ENCODE data around the gene POC1A. TPM values are rescaled to one million over a fixed set of nuclear protein-coding genes. Genes with fewer than 3 reads are reported as not detected.

Gene POC1A
- total and polyA plus RNA-seq, 7 donors: 0.66 to 15.8 (median 1.7) TPM

GRCh38 chr3:52176180-52176752 is 22.0 kb upstream of the POC1A start:
- H3K27me3 ChIP-seq: no peaks in the 10 kb centered on the region
- DNase-seq: peak; percentile 46
- WGBS, 2 donors: 84 to 88% methylated on average over 8 of the region's 8 CpGs
- H3K4me3 ChIP-seq: no peak overlapping the region
- intact Hi-C loops (cut with DNase I): no loop called here
- no peaks in the 10 kb centered on the region for H3K36me3 ChIP-seq
- no peaks in the 10 kb centered on the region for H3K9me3 ChIP-seq
- no peaks in the 10 kb centered on the region for H3K4me1 ChIP-seq
- no peak overlapping the region for H3K27ac ChIP-seq
- TF ChIP-seq CTCF (IDR thresholded peaks at IDR 0.05) (no peak), POLR2AphosphoS5 (IDR thresholded peaks at IDR 0.05) (no peak), POLR2A (IDR thresholded peaks at IDR 0.05) (no peak), EP300 (IDR thresholded peaks at IDR 0.05) (no peak)

- no peak for TF ChIP-seq POLR2AphosphoS5 (IDR thresholded peaks at IDR 0.05)
- no peak for TF ChIP-seq POLR2A (IDR thresholded peaks at IDR 0.05)
- TF ChIP-seq CTCF (IDR thresholded peaks at IDR 0.05): no peak
- no peak for TF ChIP-seq EP300 (IDR thresholded peaks at IDR 0.05)
- Histone ChIP-seq H3K36me3 (no peaks in the 10 kb centered on the region), H3K4me1 (no peaks in the 10 kb centered on the region), H3K9me3 (no peaks in the 10 kb centered on the region), H3K4me3 (no peak overlapping the region), H3K27me3 (no peaks in the 10 kb centered on the region), H3K27ac (no peak overlapping the region)
- 92 to 93% methylated on average over 14 of the region's 14 CpGs for WGBS, 2 donors
- peak; percentile 50 for DNase-seq
- intact Hi-C loops (cut with DNase I): no loop called here
Observed at GRCh38 chr3:52175416-52176179, 21.4 kb upstream of the POC1A start.

GRCh38 chr3:52174896-52175295 is 20.7 kb upstream of the POC1A start:
- Histone ChIP-seq H3K9me3 (no peaks in the 10 kb centered on the region), H3K27ac (no peak overlapping the region), H3K36me3 (no peaks in the 10 kb centered on the region), H3K4me3 (no peak overlapping the region), H3K4me1 (no peaks in the 10 kb centered on the region), H3K27me3 (no peaks in the 10 kb centered on the region)
- TF ChIP-seq POLR2AphosphoS5 (IDR thresholded peaks at IDR 0.05): no peak
- no peak for TF ChIP-seq EP300 (IDR thresholded peaks at IDR 0.05)
- peak; percentile 35 for DNase-seq
- WGBS, 2 donors: 84 to 86% methylated on average over 9 of the region's 9 CpGs
- intact Hi-C loops (cut with DNase I): no loop called here

- no peak overlapping the region for H3K4me3 ChIP-seq
- peak; percentile 30 for DNase-seq
- no peak overlapping the region for H3K27ac ChIP-seq
- no peaks in the 10 kb centered on the region for H3K27me3 ChIP-seq
- no peaks in the 10 kb centered on the region for H3K9me3 ChIP-seq
- H3K4me1 ChIP-seq: no peaks in the 10 kb centered on the region
- TF ChIP-seq CTCF (IDR thresholded peaks at IDR 0.05) (no peak), POLR2A (IDR thresholded peaks at IDR 0.05) (no peak), POLR2AphosphoS5 (IDR thresholded peaks at IDR 0.05) (no peak), EP300 (IDR thresholded peaks at IDR 0.05) (no peak)
- WGBS, 2 donors: 100% methylated on average over 1 of the region's 1 CpG
- intact Hi-C loops (cut with DNase I): no loop called here
- H3K36me3 ChIP-seq: no peaks in the 10 kb centered on the region
Observed at GRCh38 chr3:52173101-52173500, 18.9 kb upstream of the POC1A start.

GRCh38 chr3:52172262-52172757 is 18.1 kb upstream of the POC1A start:
- no peak for DNase-seq
- H3K4me1 ChIP-seq: no peaks in the 10 kb centered on the region
- H3K27ac ChIP-seq: no peak overlapping the region
- intact Hi-C loops (cut with DNase I): no loop called here
- no peak for TF ChIP-seq POLR2A (IDR thresholded peaks at IDR 0.05)
- TF ChIP-seq POLR2AphosphoS5 (IDR thresholded peaks at IDR 0.05): no peak
- no peak for TF ChIP-seq EP300 (IDR thresholded peaks at IDR 0.05)
- TF ChIP-seq CTCF (IDR thresholded peaks at IDR 0.05): no peak
- H3K4me3 ChIP-seq: no peak overlapping the region
- H3K36me3 ChIP-seq: no peaks in the 10 kb centered on the region
- no peaks in the 10 kb centered on the region for H3K27me3 ChIP-seq
- WGBS, 2 donors: 92 to 93% methylated on average over 5 of the region's 5 CpGs
- H3K9me3 ChIP-seq: no peaks in the 10 kb centered on the region
